Measurements from ENCODE around the gene CLIC4. TPM values are rescaled to one million over a fixed set of nuclear protein-coding genes. Genes with fewer than 3 reads are reported as not detected.

The CLIC4 gene
- total and polyA plus RNA-seq, 9 of the 15 experiments (the other 6 are each of a cell fraction or from before 2014, with no cell fraction given) = 16.0 to 67.5 (median 38.4) TPM

- TF ChIP-seq MGA (IDR thresholded peaks at IDR 0.05) (peak; percentile 82; the same call in 1 of the 2 replicates), BRF2 (IDR thresholded peaks at IDR 0.05; ENCODE audit: borderline replicate concordance, insufficient read depth, insufficient read length) (no peak), ARID1B (IDR thresholded peaks at IDR 0.05) (peak; percentile 1; the same call in 1 of the 2 replicates), TOE1 (IDR thresholded peaks at IDR 0.05; ENCODE audit: borderline replicate concordance) (peak; percentile 53; the same call in 1 of the 2 replicates), TOE1 (CRISPR knock-in tag; IDR thresholded peaks at IDR 0.05; ENCODE audit: borderline replicate concordance, low read depth) (0 out of 2 replicates have a peak, but pooled peaks have one; percentile 57), TAF9B (IDR thresholded peaks at IDR 0.05; ENCODE audit: partially characterized antibody) (peak; percentile 86), BCLAF1 (IDR thresholded peaks at IDR 0.05; ENCODE audit: borderline replicate concordance in 1 of 2, control insufficient read depth in 1 of 2, low read depth in 2 of 2, low read length in 1 of 2) (no peak), RFX5 (IDR thresholded peaks at IDR 0.05; ENCODE audit: low read depth, low read length) (peak; percentile 57; the same call in 1 of the 2 replicates), RFX1 (IDR thresholded peaks at IDR 0.05) (no peak), TSC22D4 (tag; IDR thresholded peaks at IDR 0.05) (no peak)
Measured at GRCh38 chr1:24744911-24745710, at the start of gene CLIC4 (continued).

Data from K562 (cell line).